ENCODE results near the gene CDK5RAP1.
"Not testable (repeated sequence)": the region's sequence is repeated elsewhere in the genome, so short reads cannot be mapped to it uniquely, and the experiment has no call there.

Gene CDK5RAP1

GRCh38 chr20:33443006-33443511 lies 41.7 kb upstream of the CDK5RAP1 start:
- POLR2A ChIA-PET (ENCODE audit: low non-redundant PET) = interaction anchor here (0.6 to 1.6 kb wide), 3 partner anchors 41 to 1211 kb away, joined by 4 to 7 read pairs (median 6); partner anchors contain the start of genes CBFA2T2 and CDK5RAP1
- no peak for DNase-seq (ENCODE audit: low spot score)
- H3K27ac ChIP-seq = peak overlapping the region; percentile 54
- CTCF ChIA-PET = interaction anchor here (0.6 to 3.7 kb wide), 4 partner anchors 42 to 1216 kb away, joined by 3 to 16 read pairs (median 3); partner anchors contain the start of genes ACTL10 and CDK5RAP1
- TF ChIP-seq CTCF (conservative IDR thresholded peaks at IDR 0.05; ENCODE audit: low read depth) = no peak

DNA sequence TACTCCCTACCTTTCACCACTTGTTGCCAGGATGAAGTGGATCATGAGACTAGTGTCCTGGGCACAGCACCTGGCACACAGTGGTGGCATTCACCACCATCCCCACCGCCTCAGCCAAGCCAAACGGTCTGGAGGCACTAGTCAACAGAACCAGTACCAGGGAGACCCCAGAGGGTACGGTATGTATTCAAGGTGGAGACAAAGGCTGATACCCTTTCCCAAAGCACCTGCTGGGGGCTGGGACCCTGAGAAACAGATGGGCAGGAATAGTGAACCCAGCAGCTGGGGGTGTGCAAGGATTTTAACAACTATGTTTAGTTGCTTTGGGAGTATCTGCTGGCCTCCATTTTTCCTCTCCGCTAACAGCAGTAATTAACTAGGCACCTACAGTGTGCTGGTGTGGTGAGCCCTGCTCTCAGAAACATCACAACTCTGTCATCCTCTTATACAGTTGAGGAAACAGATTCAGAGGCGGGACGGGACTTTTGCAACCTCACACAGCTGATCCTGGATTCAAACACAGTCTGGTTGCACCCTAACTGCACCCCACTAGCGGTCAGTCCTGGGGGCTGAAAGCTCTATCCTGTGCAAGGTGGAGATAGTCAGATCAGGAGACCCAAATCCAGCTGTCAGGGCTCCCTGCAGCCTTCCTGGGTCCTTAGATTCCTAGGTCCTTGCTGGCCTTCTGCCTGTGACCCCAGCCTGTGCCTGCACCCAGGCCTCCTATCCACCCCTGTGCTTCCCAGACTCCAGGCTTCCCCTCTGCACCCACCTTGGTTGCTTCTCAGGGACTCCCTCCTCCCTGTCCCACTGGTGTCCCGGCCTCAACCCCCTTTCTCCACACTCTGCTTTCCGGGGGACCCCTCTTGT lies 41.1 kb upstream of the CDK5RAP1 start:
- CTCF ChIA-PET = interaction anchor here (0.6 to 3.7 kb wide), 3 partner anchors 41 to 1215 kb away, joined by 3 to 16 read pairs (median 3); partner anchors contain the start of genes ACTL10 and CDK5RAP1
- H3K27ac ChIP-seq = no peak overlapping the region
- POLR2A ChIA-PET (ENCODE audit: low non-redundant PET) = interaction anchor here (1.5 kb wide), 1 partner anchor 48 kb away, joined by 4 read pairs; the partner anchor contains the start of gene CBFA2T2
- no peak for TF ChIP-seq CTCF (conservative IDR thresholded peaks at IDR 0.05; ENCODE audit: low read depth)
- no peak for DNase-seq (ENCODE audit: low spot score)

DNA sequence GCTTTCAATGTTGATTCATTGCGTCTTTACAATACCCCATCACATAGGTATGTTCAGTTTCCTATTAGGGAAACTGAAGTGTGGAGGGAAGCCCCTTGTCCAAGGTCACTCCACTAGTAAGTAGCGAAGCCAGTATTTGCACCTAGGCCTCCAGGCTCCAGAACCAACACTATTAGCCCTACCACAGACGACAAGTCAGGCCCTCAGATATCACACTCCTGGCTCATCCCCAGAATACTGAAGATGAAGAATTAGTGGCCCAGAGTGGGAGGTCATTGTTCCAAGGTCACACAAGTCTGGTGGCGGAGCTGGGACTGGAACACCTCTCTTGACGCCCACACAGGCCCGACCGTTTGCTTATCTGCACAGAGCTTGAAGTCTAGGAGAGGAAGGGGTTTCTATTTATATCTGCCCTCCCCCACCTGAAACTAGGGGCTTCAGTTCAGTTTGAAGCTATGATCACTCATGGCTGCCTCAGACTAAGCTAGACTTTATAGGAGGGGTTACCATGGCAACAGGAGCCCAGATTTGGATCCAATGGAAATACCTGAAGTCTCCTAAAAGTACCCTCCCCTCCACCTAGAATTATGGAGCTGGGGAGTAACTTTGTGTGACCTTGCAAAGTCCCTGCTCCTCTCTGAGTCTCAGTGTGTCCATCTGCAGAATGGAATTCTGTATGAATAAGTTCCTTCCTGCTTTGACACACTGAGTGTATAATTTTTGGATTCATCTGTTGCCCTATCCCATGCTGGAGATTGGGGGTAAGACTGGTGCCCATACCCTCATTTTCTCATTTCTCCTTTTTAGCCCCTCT lies 40.0 kb upstream of the CDK5RAP1 start:
- CTCF ChIA-PET = interaction anchor here (0.7 kb wide), 1 partner anchor 457 kb away, joined by 4 read pairs; no protein-coding TSS in a partner anchor
- TF ChIP-seq CTCF (conservative IDR thresholded peaks at IDR 0.05; ENCODE audit: low read depth) = no peak
- no peak overlapping the region for H3K27ac ChIP-seq
- no peak for DNase-seq (ENCODE audit: low spot score)
- POLR2A ChIA-PET (ENCODE audit: low non-redundant PET) = no interaction called here

DNA sequence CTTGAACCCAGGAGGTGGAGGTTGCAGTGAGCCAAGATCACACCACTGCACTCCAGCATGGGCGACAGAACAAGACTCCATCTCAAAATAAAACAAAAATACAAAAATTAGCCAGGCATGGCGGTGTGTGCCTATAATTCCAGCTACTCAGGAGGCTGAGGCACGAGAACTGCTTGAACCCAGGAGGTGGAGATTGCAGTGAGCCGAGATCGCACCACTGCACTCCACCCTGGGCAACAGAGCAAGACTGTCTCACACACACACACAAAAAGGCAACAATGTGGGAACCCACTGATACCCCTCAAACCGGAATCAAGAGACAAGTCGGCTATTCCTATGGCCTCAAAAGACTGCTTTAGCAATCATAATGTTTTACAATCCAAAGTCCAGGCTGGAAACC lies 39.2 kb upstream of the CDK5RAP1 start:
- DNase-seq (ENCODE audit: low spot score); POLR2A ChIA-PET (ENCODE audit: low non-redundant PET); H3K27ac ChIP-seq: not testable (repeated sequence)
- CTCF ChIA-PET = interaction anchor here (0.6 to 0.7 kb wide), 2 partner anchors 458 to 728 kb away, joined by 4 read pairs; no protein-coding TSS in a partner anchor

GRCh38 chr20:33438481-33438880 lies 37.2 kb upstream of the CDK5RAP1 start:
- CTCF ChIA-PET = interaction anchor here (0.6 kb wide), 3 partner anchors 19 to 493 kb away, joined by 3 to 4 read pairs (median 4); no protein-coding TSS in a partner anchor
- no peak for TF ChIP-seq CTCF (conservative IDR thresholded peaks at IDR 0.05; ENCODE audit: low read depth)
- DNase-seq (ENCODE audit: low spot score) = no peak
- POLR2A ChIA-PET (ENCODE audit: low non-redundant PET) = no interaction called here
- no peak overlapping the region for H3K27ac ChIP-seq

GRCh38 chr20:33437141-33437911 lies 36.0 kb upstream of the CDK5RAP1 start:
- no peak for TF ChIP-seq CTCF (conservative IDR thresholded peaks at IDR 0.05; ENCODE audit: low read depth)
- H3K27ac ChIP-seq = no peak overlapping the region
- ChIA-PET POLR2A (ENCODE audit: low non-redundant PET) (interaction anchor here (0.7 kb wide), 1 partner anchor 14 kb away, joined by 4 read pairs; no protein-coding TSS in a partner anchor), CTCF (interaction anchor here (0.6 kb wide), 2 partner anchors 32 to 346 kb away, joined by 3 read pairs; no protein-coding TSS in a partner anchor)
- no peak for DNase-seq (ENCODE audit: low spot score)
